ENCODE data around the gene CRYBG3. TPM values are rescaled to one million over a fixed set of nuclear protein-coding genes. Genes with fewer than 3 reads are reported as not detected.

Gene CRYBG3
- total RNA-seq, 3 donors from 2014 or later (not counting 1 experiment from before 2014, with no cell fraction given) = 1.1 to 2.4 (median 1.8) TPM

GRCh38 chr3:97823046-97824004, 1.5 kb downstream of the CRYBG3 start:
- Histone ChIP-seq H3K9me3 (ENCODE audit: control insufficient read depth, insufficient read depth, low read length) (no peaks in the 10 kb centered on the region), H3K4me3 (ENCODE audit: low read length) (no peak overlapping the region), H3K4me1 (ENCODE audit: control insufficient read depth, insufficient read depth, low read length) (peaks cover 17% of the 10 kb centered on the region), H3K36me3 (ENCODE audit: control insufficient read depth, insufficient read depth, low read length) (no peaks in the 10 kb centered on the region), H3K27me3 (ENCODE audit: control insufficient read depth, insufficient read depth, low read length) (peaks cover 4% of the 10 kb centered on the region), H3K27ac (ENCODE audit: low read length) (no peak overlapping the region)
- 80% methylated on average over 17 of the region's 17 CpGs for WGBS (ENCODE audit: insufficient coverage)
- Mint-ChIP-seq H3K4me3 (peak overlapping the region; percentile 95), H3K4me1 (peaks cover 19 to 22% of the 10 kb centered on the region in 2 donors), H3K9me3 (no peaks in the 10 kb centered on the region), H3K36me3 (peaks cover 6% of the 10 kb centered on the region), H3K27ac (peak overlapping the region; percentile 39 to 80), H3K27me3 (ENCODE audit: low read depth in 2 of 2) (peaks cover 39 to 40% of the 10 kb centered on the region in 2 donors)
- peak in 1 of 2 donors; percentile 4 for DNase-seq
- ATAC-seq = no peak
- intact Hi-C loops (cut with micrococcal nuclease) = no loop called here
- no peak for TF ChIP-seq CTCF (IDR thresholded peaks at IDR 0.05)

- H3K27ac ChIP-seq (ENCODE audit: low read length) = no peak overlapping the region
- H3K4me3 Mint-ChIP-seq = no peak overlapping the region
- peaks cover 29 to 33% of the 10 kb centered on the region in 2 donors for H3K27me3 Mint-ChIP-seq (ENCODE audit: low read depth in 2 of 2)
- no peak for TF ChIP-seq CTCF (IDR thresholded peaks at IDR 0.05)
- H3K9me3 Mint-ChIP-seq = no peaks in the 10 kb centered on the region
- intact Hi-C loops (cut with micrococcal nuclease) = no loop called here
- H3K36me3 ChIP-seq (ENCODE audit: control insufficient read depth, insufficient read depth, low read length) = no peaks in the 10 kb centered on the region
- H3K9me3 ChIP-seq (ENCODE audit: control insufficient read depth, insufficient read depth, low read length) = no peaks in the 10 kb centered on the region
- H3K4me3 ChIP-seq (ENCODE audit: low read length) = no peak overlapping the region
- WGBS (ENCODE audit: insufficient coverage) = 95% methylated on average over 1 of the region's 1 CpG
- H3K4me1 ChIP-seq (ENCODE audit: control insufficient read depth, insufficient read depth, low read length) = peaks cover 17% of the 10 kb centered on the region
- peaks cover 4% of the 10 kb centered on the region for H3K27me3 ChIP-seq (ENCODE audit: control insufficient read depth, insufficient read depth, low read length)
- H3K4me1 Mint-ChIP-seq = peaks cover 19 to 22% of the 10 kb centered on the region in 2 donors
- peaks cover 6% of the 10 kb centered on the region for H3K36me3 Mint-ChIP-seq
- H3K27ac Mint-ChIP-seq = no peak overlapping the region
- no peak for DNase-seq
- no peak for ATAC-seq
Measured at GRCh38 chr3:97825101-97825500, 3.3 kb downstream of the CRYBG3 start.

- no peak for TF ChIP-seq CTCF (IDR thresholded peaks at IDR 0.05)
- Histone ChIP-seq H3K27me3 (ENCODE audit: control insufficient read depth, insufficient read depth, low read length) (no peaks in the 10 kb centered on the region), H3K4me1 (ENCODE audit: control insufficient read depth, insufficient read depth, low read length) (no peaks in the 10 kb centered on the region), H3K4me3 (ENCODE audit: low read length) (no peak overlapping the region), H3K36me3 (ENCODE audit: control insufficient read depth, insufficient read depth, low read length) (no peaks in the 10 kb centered on the region), H3K27ac (ENCODE audit: low read length) (no peak overlapping the region), H3K9me3 (ENCODE audit: control insufficient read depth, insufficient read depth, low read length) (no peaks in the 10 kb centered on the region)
- Mint-ChIP-seq H3K9me3 (no peaks in the 10 kb centered on the region), H3K27me3 (ENCODE audit: low read depth in 2 of 2) (peaks cover 25 to 40% of the 10 kb centered on the region in 2 donors), H3K4me1 (peaks cover 3% of the 10 kb centered on the region in 2 donors), H3K36me3 (peaks cover 3% of the 10 kb centered on the region), H3K4me3 (no peak overlapping the region), H3K27ac (no peak overlapping the region)
- no peak for DNase-seq
- intact Hi-C loops (cut with micrococcal nuclease) = no loop called here
- ATAC-seq = no peak
- WGBS (ENCODE audit: insufficient coverage) = 100% methylated on average over 2 of the region's 2 CpGs
Measured at GRCh38 chr3:97827741-97828471, 6.1 kb downstream of the CRYBG3 start.
